Measurements from ENCODE around the gene NREP.

The NREP gene

DNA sequence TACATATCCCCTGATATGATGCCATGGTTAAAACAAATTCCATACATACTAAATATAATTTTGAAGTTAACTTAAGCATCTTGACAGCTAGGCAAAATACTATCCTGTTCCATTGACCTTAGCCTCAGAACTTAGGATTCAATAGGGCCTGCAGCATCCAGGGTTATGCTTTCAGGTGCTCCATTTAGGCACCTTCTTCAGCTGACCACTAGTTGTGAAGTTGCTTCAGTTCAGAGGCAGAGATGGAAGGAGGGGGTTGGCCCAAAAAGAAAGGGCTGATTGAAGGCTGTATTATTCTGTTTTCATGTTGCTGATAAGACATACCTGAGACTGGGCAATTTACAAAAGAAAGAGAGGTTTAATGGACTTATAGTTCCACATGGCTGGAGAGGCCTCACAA is 7.0 kb upstream of the NREP start:
- DNase-seq: no peak

GRCh38 chr5:111762895-111763294 is 5.9 kb upstream of the NREP start:
- no peak for DNase-seq

DNA sequence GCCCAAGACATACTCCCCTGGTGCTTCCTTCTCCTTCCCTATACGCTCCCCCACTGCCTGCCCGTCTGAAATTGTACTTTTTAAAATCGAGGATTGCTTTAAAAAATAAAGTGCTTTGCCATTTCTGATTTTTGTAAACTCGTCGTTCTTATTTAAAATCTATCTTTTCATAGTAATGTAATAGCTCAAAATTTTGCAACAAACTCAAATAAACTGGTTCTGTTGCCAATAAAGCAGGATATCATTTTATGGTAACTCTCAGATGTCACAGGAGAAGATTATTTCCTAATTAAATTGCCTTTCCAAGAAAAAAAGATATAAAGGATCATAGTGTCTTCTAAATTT is 1.3 kb upstream of the NREP start:
- no peak for DNase-seq

DNA sequence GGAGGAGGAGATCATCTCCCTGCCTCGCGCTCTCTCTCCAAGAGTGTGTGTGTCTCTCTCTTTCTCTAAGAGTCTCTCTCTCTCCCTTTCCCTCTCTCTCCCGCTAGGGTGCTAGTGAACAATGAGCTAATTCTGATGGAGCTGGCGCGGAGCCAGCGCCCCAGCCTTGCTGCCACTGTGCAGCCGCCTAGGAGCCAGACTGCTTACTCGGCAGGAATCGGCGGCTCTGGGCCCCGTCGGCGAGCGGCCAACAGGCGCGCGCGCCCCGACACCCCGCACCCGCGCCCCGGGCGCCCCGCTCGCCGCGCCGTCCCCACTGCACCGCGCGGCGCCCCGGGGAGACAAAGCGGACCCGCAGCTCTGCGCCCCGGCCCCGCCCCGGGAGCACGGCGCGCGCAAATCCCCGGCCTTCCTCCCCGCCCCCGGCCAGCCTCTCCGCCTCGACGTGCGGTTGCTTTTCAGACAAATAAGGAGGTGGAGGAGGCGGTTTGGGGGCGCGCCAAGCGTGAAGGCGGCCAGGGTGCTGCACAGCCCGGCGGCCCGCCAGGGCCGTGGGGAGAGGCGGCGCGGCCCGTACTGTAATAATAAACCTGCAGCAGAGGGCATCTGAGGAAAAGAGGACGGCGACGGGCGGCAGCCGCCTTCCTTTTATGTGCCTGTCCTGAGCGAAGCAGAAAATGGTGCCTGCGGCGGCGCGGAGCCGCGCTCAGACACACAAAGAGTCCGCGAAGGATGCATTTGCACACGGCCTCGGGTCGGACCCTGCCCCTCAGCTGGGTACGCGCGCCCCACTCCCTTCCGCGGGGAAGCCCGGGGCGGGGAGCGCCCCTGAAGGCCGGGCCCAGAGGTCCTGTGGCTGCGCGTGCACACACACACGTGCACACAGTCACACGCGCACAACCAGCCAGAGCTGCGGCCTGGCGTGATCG is 625 bp upstream of the NREP start:
- DNase-seq: peak; percentile 84

- peak; percentile 25 for DNase-seq
Measured at GRCh38 chr5:111755942-111756381, 1.0 kb downstream of the NREP start.

DNA sequence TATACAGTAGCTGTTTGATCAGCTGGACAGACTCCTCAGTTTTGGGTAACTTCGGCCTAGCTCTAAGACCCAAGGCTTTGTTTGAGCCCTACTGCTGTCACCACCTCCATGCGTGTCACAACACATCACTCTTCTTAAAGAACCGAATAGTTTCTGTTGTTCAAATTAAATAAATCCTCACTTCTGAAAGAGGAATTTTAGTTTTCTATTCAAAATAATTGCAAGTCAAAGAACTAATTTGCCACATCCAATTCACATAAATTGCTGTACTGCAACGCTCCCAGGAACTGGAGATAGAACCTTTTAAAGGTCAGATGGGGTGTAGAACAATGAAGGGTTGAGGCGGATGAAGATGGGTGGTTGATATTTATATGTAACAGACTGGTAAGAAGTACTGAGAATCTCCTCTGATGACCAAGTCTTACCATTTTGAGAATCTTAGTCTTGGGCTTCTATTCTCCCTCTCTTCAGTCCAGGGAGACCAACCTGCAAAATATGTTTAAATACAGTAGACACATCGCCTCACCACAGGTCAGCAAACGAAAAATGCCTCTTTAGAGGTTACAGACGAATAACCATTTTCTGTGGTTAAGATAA is 1.6 kb downstream of the NREP start:
- DNase-seq: no peak

DNA sequence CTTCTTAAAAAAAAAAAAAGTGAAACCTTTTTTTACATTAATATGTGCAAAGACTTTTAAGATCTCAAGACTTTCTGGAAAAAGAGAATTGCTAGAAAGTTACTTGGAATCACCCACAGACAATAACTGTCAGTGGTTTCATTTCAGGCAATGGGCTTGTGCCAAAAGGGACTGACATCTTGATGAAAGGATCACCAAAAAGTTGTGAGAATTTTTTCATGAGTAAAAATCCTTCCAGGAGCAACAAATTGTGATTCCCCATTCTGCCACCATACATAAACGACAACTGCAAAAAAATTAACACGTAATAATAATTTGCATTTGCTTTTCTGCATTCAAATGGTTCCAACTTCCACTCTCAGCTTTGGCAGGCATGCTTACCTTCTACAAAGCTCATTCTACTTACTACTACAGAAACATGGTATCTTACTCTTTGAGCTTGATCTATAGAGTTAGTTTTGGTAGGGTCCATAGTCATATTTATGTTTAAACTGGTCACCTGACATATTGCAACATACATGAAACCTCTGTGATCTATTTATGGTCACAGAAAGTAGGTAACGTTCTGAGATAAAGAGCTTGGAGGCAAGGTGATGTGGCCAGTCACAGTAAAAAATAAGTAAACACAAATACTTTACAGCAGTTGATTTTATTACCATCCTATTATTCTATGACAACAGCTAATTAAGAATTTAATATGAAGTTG is 3.0 kb downstream of the NREP start:
- no peak for DNase-seq

- no peak for DNase-seq
Measured at GRCh38 chr5:111752426-111752965, 4.5 kb downstream of the NREP start.

DNA sequence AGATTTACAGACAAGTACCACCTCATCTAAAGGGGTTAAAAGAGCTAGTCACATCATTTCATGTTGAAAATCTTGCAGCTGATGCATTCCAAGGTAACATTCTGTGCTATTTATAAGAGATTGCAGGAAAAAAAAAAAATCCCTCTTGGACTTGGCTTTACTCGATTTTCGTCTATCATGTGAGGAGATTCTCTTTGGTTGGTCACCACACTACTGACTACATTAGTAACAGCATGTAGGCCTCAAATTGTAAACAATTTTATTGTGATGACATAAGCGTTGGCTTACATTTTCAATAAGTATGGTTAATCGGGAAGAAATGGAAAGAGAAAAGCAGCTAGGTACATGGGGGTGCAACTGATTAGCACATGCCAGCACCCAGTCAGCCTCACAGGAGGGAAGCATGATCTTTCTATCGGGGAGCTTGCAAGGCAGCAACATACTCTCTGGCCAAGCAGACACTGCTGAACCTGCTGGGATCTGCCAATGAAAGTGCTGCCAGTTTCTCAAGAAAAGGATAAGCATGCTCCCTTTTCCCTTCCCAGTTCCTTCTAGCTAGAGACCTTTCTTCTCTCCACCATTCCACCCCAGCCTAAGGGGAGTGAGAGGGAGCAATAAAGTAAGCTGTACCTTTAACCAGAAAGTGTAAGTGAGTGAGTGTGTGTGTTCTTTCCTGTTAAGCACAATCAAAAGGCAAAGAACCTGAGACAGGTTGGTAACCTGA is 7.5 kb downstream of the NREP start:
- no peak for DNase-seq

DNA sequence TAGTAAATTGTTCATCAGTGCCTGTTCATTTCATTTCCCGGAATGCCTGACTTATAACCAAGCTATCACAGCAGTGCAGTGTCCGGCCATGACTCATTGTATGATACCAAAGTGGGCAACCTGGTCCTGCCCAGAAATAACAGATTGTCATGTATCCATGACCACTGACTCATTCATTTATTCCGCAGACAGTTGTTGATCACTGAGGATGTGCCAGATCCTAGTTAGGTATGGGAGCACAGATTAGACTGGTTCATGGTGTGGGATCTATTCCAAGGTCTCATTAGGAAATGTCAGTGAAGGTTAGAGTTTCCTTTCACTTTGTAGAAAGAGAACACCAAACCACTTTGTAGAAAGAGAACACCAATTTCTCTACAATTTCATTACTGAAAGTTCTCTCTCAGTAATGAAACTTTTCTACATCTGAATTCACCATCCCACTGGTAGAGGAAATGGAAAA is 8.7 kb downstream of the NREP start:
- no peak for DNase-seq

GRCh38 chr5:111747337-111747736 is 9.7 kb downstream of the NREP start:
- DNase-seq: no peak

- DNase-seq: no peak
Measured at GRCh38 chr5:111746791-111747190, 10.2 kb downstream of the NREP start.

DNA sequence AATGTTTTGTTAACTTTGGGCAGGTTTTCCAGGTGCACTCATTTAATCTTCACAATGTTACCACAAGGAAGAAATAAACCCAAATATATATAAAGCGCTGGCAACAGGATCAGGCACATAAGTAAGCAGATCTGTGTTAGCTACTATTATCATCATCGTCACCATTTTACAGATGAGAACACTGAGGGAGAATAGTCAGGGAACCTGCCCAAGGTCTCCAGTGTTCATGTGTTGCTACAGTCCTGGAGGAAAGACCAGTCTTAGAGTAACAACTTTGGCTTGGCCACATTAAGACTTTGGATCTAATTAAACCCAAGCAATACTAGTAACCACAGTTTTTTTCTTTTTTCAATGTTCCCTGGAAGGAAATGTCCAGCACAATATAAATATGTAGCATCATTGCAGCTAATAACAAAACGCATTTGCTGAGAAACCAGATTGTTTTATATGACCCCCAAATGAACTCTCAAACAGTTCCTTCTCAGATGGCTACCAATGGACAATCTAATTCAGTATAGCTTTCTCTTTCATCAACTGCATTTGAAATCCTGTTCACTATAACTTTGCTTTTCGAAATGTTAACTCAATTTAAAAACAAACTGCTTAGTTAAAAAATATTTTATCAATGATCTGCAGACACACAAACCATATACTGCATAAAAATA is 11.8 kb downstream of the NREP start:
- DNase-seq: no peak

- no peak for DNase-seq
Measured at GRCh38 chr5:111744455-111744854, 12.5 kb downstream of the NREP start.

DNA sequence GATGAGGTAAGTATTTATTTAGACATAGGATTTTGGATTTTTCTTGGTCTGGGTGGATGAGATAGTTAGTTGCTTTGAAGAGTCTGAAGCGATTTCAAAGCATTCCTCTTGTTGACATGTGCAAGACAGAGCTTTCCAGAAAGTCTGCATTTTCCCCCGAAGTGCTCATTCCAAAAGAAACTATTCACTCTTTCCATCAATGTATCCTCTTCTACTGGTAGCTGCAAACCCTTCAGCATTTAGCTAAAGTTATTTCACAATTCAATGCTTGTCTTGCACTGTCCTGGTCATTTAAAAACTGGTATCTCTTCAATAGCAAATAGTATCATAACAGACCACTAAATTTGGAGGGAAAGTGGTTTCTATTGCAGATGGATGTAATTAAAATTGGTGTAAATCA is 13.0 kb downstream of the NREP start:
- no peak for DNase-seq

DNA sequence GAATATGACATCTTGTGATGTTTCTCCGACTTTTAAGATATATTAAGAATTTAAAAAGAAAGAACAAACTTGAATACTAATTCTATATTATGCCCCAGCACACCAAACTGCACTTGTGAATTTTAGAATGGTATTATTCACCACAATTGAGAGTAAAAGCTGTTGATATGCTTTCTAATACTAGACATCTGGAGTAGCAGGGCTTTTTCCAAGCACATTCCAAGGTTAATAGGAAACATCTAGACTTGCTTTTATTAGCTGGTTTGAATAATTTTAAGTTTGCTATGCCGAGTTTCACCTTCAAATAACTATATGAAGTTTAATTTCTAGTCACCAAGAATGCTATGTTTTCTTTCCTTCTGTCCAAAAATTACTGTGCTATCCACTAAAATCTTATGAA is 13.5 kb downstream of the NREP start:
- DNase-seq: no peak

DNA sequence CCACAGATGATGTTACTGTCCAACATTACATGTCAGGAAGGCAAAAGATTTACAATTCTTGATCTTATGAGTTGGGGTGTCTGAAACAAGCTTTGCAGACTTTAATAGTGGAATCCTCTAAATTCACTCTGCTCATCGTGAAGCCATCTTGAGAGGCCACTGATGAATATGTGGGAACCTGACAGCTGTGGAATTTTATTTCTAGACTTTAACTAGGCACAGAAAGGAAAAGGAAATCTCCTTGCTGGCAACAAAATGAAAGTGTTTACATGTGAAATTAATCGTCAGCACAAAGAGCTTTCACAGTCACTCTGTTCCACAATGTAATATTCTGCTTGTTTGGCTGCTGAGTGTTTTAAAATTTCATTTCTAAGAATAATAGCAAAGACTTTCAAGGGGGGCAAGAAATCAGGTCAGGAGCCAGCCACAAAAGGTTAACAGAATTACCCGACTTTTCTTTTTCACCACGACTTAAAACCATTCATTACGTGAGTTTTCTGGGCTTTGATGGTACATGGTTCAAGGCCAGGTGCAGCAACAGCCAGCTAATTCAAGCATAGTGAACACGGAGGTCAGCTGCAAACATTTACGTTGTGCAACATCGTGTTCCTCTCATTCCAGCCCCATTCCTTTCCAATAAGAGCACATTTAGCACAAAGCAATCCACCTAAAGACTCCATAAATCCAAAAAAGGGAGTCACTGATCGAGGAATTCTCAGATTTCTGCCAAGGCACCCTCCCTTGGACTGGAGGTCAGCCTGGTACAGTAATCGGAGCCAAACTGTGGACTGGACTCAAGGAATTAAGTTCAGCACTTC is 14.6 kb downstream of the NREP start:
- peak; percentile 9 for DNase-seq

GRCh38 chr5:111741278-111741677 is 15.7 kb downstream of the NREP start:
- peak; percentile 47 for DNase-seq

GRCh38 chr5:111739416-111739815 is 17.6 kb downstream of the NREP start:
- no peak for DNase-seq

- DNase-seq: no peak
Measured at GRCh38 chr5:111738118-111738517, 18.9 kb downstream of the NREP start.

DNA sequence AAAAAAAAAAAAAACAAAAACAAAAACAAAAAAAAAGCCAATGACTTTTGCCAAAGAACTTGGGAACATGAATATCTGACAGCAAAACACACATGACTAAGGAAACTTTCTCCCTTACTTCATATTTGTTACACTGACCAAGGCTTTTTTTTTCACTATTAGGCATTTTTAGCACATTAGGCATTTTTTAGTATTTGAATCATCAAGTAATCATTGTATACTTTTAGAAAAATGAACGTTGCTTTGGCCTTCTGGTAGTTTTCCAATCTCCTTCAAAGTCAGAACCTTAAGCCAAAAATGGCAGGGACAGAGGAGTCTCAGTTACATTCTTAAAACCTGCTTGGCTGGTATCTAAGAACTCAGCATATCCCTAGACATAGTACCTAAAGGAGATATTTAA is 19.3 kb downstream of the NREP start:
- no peak for DNase-seq

All from NCI-H1105 treated with DMSO at 0.1 percent for 48 hours (cell line).